ENCODE results near the gene BPIFB3.

The BPIFB3 gene

DNA sequence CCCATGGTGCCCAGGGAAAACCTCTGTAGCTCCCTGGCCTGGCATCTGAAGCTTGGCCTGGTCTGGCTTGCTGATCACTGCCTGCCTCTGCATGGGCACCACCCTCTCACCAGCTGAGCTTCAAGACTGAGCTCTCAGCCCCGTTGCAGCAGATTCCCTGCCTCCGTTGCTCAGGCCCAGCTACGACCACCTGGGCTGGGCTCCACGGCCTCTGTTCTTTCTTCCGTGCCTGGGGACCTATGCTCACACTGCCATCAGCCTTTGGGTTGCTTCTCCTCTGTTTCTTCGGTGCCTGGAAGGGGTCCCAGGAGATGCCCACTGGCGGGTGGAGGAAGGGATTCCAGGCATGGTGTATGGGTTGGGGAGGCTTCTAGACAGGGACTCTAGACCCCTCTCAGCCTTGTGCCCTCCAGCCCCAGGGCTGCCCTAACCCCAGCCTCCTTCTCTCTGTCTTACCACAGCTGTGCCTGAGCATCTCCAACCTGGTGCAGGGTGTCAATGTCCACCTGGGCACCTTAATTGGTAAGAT is 37.1 kb upstream of the BPIFB3 start:
- no peak for DNase-seq

DNA sequence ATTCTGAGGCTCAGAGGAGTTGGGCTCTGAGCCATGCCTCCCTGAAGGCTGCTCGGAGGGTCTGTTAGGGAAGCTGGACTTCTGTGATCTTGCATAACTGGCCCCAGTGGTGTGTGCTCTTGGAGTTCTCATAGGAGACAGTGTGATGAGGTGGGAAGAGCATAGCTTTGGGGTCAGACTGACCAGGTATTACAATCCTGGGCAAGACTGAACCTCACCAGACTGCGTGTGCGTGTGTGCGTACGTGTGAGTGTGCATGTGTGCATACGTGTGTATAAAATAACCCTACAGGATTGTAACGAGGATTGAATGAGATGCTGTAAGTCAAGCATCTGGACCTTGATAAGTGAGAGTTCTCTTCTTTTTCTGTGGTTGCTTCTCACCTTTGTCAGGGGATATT is 36.2 kb upstream of the BPIFB3 start:
- no peak for DNase-seq

DNA sequence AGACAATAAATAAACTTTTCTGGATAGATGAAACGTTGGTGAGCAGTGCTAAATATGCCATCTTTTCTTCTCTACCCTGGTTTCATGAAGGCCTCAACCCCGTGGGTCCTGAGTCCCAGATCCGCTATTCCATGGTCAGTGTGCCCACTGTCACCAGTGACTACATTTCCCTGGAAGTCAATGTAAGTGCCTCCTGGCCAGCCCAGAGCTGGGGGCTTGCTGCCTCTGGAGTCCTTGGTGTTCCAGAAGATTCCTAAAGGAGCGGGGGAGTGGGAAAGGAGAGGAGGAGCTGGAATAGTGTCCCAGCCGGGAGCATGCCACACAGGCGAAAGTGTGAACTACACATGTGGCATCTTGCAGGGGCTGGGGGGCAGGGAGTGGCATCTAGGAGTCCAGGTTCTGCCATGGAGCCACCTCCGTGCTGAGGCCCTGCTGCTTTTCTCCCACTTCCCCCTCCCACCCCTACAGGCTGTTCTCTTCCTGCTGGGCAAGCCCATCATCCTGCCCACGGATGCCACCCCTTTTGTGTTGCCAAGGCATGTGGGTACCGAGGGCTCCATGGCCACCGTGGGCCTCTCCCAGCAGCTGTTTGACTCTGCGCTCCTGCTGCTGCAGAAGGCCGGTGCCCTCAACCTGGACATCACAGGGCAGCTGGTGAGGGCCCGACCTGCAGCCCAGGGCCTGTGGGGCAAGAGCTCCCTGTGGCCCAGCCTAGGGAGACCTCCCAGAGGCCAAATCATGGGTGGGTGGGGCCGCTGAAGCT is 35.4 kb upstream of the BPIFB3 start:
- no peak for DNase-seq

DNA sequence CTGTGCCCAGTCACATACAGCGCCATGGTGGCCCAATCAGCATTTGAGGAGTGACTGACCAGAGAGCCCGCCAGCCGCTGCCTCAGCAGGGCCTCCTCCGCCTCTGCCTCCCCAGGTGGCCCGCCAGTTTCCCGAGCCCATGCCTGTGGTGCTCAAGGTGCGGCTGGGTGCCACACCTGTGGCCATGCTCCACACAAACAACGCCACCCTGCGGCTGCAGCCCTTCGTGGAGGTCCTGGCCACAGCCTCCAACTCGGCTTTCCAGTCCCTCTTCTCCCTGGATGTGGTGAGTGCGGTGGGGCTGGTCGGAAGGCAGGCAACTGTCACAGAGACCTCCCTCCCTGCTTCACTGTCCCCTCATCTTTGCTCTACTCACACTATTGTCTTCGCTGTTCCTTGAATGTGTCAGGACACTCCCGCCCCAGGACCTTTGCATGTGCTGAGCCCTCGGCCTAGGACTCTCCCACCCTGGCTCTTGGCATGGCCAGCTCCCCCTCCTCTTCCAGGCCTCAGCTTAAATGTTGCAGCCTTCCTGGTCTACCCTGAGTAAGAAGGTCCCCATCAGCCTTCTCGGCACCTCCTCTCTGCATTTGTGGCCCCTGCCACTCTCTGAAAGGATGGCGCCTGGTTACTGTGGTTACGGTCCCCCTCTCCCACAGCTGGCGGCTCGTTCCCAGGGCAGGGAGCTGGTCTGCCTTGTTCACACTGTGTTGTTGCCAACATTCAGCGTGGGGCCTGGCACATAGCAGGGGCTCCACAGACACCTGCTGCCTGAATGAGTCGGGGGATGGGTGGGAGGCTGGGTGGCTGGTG is 34.0 kb upstream of the BPIFB3 start:
- no peak for DNase-seq

DNA sequence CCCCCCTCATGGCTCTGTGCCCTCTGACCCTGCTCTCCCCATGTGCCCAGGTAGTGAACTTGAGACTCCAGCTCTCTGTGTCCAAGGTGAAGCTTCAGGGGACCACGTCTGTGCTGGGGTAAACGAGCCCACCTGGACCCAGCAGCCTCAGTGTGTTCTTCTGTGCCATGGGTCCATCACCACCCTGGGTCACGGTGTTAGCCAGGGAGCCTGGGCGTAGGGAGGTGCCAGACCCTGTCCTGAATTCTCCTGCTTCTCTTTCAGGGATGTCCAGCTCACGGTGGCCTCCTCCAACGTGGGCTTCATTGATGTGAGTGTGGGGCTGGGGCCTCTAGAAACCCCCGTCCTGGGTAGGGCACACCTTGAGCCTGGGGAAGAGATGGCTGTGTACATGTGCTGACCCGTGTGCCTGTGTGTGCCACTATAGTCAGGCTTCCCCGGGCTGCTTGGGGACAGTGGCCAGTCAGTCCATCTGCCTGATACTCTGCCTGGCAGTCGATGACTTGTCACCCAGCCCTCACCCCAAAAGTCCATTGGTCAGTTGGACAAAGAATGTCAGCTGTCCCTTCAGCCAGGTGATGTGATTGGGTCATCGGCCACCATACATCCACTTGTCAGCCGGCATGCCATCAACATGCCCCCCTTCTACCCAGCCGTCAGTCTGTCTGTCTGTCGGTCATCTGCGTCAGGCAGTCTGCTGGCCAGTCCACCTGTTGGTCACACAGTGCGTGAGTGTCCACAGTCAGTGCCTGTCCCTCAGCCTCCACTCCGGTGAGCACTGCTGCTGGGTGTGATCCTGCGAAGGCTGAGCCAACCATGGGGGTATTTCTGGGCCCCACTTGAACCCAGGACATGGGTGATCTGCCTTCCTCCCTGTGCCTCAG is 33.2 kb upstream of the BPIFB3 start:
- DNase-seq, result no peak

DNA sequence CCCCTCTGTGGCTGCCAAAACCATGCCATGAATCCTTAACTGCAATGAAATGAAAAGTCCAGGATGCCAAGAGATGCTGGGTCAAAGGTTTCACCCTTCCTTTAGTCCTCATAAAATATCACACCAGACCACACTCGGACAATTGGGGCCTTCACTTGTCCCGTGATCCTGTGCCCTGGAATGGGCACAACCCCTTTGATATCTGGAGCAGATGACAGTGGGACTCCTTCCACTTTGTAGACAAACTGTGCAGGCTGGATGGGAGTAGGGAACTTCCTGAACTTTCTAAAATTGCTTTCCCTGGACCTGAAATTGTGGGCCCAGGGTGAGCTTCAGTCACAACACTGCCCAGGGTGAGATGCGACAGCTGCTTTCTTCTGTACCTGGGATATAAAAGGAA is 31.8 kb upstream of the BPIFB3 start:
- no peak for DNase-seq

DNA sequence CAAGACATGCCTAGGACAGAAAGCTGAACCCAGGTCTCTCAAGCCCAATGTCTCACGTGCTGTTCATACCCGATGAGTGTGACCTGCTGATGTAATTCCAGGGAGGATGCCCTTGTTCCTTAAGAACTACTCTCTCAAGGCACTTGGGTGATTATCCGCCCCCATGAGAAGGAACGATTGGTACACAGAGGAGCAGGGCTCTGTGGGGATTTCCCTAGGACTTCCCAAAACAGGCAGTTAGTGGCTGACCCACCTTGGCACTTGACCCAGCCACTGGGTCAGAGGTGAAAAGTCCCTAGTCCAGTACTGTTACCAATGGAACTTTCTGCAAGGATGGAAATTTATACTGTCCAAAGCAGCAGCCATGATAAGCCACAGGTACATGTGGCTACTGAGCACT is 31.4 kb upstream of the BPIFB3 start:
- DNase-seq, result no peak

DNA sequence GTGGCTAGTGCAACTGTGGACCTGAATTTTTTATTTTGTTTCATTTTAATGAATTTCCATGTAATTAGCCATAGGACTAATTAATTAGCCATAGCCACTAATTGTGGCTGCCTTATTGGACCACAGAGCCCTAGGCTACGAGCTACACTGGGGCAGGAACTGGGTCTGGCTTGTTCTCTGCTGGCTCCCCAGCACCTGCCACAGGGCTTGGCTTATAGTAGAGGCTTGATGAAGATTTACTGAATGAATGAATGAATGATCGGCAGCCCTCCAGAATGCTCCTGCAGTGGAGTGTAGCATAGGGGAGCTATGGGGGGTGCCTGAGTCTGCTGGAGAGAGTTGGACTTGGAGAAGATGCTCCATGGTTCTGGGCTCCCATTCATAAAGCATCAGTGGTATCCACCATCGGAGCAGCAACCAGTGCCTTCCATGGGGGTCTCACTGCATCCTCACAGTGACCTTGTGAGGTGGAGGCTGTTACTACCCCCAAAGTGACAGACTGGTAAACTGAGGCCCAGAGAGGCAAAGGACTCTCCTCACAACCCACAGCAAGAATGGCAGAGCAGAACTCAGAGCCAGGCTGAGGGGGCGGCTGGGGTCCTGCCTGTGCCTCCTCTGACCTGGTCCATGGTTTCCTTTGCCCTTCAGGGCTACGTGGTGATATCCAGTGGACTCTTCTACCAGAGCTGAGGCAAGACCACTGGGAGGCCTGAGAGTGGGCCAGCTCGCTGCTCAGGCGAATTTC is 30.8 kb upstream of the BPIFB3 start:
- no peak for DNase-seq

DNA sequence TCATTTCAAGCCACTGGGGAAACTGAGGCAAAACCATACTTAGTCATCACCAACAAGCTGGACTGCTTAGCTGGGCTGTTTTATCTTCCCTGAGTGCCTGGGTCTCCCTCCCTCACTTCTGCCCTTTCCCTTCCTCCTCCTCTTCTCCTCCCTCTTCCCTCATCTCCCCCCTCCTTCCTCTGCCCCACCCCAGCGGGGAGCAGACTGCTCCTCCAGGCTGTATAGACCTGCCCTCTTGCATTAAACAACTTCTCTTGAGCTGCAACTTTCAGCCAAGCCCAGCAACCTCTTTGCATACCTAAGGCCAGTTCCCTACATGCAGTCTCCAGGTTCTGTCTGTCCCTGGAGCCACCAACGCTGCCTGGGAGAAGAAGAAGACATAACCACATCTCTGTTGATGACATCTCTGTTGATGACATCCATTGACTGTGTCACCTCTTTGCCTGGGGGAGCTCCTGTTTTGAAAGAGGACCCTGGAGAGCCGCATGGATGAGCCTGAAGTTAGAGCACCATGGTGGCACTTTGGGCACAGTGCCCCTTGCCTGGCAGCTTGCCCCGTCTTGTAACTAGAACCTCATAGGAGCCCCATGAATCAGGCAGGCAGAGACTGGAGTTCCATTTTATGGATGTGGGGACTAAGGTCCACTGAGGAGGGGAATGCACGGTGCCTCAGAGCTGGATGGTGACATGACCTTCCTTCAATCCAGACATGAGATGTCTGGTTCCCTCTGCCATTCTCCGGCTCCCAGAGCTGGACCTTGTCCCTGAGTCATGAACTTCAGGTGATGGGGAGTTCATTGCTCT is 30.1 kb upstream of the BPIFB3 start:
- no peak for DNase-seq

DNA sequence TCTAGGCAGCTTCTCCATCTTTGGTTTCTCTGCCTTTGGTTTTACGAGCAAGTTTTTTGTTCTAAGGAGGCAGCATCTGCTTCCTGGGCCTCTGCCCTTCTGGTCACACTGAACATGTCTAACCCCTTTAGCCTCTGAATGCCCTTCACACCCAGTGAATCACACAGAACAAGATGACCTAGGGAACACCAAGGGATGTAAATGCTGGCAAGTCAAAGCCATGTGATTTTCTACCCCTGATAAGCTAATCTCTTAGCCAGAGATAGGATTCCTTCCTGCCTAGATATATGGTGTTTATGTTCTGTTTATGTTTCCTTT is 29.5 kb upstream of the BPIFB3 start:
- no peak for DNase-seq

DNA sequence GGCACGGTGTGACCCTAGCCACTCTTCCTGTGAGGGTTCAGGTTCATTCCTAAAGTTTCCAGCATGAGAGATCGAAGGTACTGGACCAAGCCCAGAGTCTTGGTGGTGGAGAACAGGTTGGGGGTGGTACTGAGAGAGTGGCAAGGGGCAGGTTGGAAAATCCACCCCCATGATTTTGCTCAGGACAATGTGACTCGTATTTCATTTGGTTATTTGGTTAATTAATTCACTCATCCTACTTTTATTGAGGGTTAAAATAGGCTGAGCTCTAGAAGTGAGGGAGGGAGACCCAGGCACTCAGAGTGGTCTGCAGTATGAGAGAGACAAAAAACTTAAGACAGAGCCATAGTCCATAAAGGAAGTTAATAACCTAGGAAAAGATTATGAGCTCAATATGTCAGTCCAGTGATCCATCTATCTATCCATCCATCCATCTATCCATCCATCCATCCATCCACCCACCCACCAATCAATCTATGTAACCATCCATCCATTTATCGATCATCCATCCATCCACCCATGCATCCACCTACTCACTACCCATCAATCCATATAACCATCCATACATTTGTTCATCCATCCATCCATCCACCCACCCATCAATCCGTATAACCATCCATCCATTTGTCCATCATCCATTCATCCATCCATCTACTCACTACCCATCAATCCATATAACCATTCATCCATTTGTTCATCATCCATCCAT is 28.9 kb upstream of the BPIFB3 start:
- no peak for DNase-seq

DNA sequence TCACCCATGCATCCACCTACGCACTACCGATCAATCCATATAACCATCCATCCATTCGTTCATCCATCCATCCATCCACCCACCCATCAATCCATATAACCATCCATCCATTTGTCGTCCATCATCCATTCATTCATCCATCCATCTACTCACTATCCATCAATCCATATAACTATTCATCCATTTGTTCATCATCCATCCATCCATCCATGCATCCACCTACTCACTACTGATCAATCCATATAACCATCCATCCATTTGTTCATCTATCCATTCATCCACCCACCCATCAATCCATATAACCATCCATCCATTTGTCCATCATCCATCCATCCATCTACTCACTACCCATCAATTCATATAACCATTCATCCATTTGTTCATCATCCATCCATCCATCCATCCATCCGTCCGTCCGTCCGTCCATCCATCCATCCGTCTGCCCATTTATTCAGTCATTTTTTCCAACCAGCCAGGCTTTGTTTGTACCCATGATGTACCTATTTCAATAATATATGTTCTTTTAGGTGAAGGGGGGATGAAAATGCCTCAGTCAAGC is 28.3 kb upstream of the BPIFB3 start:
- no peak for DNase-seq

DNA sequence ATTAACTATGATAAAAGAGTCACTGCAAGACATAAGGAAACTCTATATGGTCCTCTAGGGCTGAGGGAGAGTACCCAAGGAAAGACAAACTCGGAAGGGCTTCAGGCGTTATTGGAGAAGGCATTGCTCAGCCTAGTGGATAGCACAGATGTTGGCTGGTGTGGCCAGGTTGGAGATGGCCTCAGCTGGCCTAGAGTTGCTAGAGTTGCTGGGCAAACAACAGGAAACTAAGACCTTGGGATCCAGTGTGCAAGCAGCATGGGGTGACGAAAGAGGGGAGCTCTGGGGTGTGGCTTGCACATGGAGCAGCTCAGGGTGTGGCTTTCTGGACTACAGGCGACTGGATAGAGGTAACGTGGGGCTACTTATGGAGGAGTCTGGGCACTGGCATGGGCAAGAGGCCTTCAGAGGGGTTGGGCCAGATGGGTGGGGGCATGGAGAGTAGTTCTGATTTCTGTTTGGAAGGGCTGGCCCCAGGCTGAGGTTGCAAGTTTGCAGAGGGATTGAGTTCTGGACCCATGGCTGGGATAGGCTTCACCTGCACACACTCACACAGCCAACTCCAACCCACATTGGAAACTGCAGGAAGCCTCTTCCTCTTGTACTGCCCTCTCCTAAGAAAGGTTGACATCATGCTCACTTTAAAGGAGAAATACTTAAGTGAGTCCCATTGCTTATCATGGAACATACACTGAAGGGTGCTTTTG is 27.5 kb upstream of the BPIFB3 start:
- no peak for DNase-seq

DNA sequence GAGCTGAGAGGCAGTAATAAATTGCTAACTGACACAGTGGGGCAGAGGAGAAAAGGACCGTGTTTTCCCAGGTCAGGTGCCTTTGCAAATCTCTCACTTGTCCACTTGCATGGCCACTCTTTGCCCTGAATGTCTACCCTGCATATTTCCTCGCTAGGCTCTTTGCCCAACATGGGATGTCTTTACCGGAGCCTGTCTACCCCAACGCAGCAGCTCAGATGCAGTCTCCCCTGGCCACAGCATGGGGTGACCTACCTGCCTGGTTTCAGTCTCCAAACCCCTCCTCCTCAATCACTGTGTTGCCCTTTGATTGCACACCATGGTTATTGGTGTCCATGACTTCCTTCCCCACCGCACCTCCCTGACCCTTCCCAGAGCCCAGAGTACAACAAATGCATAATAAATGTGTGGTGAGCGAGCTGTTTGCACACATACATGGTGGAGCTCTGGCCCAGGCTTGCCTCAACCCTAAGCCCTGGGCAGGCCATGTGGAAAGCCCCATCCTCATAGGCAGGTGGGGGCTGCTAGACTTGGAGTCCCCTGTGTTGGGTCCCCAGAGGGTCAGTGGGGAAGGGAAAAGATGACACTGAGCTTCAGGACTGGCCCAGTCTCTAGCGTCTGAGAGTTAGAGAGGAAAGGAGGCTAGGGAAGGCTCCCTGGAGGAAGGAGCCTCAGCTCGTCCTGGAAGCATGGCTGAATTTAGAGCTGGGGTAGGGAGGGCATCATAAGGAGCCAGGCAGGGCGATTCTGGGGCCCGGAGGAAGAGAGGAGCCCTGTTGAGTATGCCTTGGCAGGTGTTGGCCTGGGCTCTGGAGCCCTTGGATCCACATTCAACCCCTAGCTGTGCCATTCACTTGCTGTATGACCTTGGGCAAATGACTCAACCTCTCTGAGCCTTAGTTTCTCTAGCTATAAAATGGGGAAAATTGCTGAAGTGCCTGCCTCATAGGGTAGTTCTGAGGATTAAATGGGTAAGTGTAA is 26.6 kb upstream of the BPIFB3 start:
- no peak for DNase-seq

DNA sequence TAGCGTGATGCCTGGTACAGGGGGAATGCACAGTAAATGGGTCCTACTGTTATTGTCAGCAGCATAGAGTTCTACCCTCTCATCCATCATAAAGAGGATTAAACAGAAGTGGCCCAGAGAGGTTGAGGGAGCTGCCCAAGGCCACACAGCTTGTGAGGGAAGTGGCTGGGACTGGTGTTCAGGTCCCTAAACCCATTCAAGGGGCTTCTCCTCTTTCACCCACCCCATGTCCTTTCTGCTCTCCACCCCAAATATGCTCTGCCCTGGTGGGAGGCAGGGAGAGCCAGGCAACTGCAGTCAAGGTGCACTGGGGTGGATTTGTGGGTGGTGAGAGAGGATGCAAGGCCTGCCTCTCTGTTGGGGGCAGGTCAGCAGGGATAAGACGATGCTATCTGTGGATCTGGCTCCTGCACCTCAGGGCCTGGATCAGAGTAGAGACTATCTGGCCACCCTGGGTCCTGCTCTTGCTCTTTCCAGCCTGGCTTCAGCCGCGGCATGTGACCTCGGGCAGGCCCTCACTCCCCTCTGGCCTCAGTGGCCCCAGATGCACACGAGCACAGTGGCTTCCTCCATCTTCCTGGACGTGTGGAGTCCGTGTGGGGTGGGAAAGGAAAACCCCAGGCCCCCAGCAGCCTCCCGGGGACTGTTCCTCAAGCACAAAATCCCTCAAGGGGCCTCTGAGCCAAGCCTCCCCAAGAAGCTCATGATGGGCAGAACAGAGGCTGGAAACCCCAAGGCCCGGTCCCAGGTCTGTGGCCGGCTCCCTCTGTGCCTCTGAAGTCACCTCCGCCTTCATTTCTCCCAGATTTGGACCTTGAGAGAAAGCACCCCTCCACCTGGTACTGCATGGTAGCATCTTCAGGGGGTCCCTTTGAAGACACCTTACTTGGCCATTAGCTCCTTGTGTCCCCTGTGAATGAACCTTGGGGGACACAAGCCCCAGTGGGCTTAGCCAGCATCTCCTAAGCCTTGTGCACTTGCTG is 25.6 kb upstream of the BPIFB3 start:
- DNase-seq, result no peak

DNA sequence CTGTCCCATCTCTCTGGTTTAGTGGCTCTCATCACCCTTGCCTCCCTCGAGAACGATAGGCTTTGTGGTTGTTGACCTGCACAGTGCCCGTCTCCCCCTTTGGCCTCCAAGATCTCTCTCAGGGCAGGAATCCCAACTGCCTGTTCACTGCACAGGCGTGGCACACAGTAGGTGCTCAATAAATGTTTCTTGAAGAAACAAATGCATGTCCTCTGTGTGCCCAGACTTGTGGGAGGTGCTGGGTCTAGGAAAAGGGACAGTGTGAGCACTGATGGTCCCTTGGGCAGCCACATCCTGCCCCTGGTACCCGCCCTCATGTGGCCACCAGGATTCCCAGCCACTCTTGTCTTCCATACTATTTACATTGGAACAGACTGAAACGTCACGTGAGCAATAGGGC is 24.8 kb upstream of the BPIFB3 start:
- DNase-seq, result no peak

DNA sequence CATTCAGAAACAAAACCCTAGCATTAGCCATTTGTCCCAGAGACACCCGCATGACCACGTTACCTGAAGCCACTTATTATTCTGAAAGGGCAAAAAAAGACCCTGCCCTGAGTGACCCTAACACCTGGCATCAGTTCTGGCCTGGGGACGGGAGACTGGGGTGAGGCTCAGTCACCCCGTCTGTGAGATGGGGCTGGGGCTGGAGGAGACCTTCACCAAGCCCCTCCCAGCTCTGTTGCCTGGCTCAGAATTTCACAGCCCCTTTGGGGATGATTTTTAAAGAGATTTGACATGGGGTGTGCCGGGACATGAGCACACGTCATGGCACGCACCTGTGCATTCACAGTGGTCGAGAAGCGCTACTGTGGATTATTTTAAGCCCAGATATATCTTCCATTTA is 23.6 kb upstream of the BPIFB3 start:
- no peak for DNase-seq

DNA sequence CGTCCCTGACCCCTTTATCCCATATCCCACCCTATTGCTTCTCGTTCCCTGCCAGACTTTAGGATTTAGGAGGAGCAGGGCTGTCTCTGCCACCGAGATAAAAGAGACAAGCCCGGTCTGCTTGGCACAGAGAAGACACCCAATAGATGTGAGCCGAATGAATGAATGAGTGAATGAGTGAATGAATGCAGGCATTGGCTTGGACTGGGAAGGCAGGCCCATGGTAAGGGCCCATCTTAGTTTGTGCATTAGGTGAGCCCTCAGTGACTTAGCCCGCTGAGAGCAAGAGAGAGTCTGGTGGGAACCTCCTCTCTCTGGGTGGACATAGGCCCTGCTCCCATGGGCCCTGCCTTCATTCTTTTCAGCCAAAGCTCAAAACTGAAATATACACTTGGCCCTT is 23.1 kb upstream of the BPIFB3 start:
- no peak for DNase-seq

Data from MV-4-11 (cell line).